LNCaP clone FGC (cell line): ENCODE measurements around the gene NMUR1.

Source experiments
- DNase-seq: peaks from one replicate; pipeline ENCODE4 v3.0.0-alpha.2; 2011; ENCODE audit warnings: low read depth
- H3K4me3 ChIP-seq: 2 replicates; pipeline ENCODE4 v1.5.1; 2011; ENCODE audit warnings: mild to moderate bottlenecking, low read depth, low read length, control low read depth
- TF ChIP-seq, protein P1 (sequence below): IDR thresholded peaks from 2 replicates; pipeline ENCODE4 v1.5.1; 2012; ENCODE audit warnings: mild to moderate bottlenecking; ENCODE audit not compliant: control insufficient read depth, insufficient read depth; ENCODE audit errors: extremely low read depth

Gene NMUR1

DNA sequence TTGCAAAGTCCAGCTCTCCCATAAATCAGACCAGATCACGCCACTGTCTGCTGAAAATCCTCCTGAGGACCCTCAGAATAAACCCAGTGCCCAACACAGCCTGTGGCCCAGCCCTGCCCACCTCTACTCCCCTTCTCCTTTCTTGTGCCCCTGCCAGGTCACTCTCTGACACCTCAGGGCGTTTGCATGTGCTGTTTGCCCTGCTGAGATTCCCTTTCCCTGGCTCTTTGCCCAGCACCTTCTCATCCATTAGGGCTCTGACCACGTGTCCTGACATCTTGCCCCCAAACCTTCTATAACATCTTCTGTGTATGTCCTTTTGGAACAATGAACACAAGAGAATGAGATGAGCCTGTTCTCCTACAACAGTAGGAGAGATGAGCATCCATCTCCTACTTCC is 18.5 kb upstream of the NMUR1 start:
- DNase-seq, result no peak
- no peak overlapping the region for H3K4me3 ChIP-seq
- TF ChIP-seq, protein P1, sequence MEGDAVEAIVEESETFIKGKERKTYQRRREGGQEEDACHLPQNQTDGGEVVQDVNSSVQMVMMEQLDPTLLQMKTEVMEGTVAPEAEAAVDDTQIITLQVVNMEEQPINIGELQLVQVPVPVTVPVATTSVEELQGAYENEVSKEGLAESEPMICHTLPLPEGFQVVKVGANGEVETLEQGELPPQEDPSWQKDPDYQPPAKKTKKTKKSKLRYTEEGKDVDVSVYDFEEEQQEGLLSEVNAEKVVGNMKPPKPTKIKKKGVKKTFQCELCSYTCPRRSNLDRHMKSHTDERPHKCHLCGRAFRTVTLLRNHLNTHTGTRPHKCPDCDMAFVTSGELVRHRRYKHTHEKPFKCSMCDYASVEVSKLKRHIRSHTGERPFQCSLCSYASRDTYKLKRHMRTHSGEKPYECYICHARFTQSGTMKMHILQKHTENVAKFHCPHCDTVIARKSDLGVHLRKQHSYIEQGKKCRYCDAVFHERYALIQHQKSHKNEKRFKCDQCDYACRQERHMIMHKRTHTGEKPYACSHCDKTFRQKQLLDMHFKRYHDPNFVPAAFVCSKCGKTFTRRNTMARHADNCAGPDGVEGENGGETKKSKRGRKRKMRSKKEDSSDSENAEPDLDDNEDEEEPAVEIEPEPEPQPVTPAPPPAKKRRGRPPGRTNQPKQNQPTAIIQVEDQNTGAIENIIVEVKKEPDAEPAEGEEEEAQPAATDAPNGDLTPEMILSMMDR, result no peak

DNA sequence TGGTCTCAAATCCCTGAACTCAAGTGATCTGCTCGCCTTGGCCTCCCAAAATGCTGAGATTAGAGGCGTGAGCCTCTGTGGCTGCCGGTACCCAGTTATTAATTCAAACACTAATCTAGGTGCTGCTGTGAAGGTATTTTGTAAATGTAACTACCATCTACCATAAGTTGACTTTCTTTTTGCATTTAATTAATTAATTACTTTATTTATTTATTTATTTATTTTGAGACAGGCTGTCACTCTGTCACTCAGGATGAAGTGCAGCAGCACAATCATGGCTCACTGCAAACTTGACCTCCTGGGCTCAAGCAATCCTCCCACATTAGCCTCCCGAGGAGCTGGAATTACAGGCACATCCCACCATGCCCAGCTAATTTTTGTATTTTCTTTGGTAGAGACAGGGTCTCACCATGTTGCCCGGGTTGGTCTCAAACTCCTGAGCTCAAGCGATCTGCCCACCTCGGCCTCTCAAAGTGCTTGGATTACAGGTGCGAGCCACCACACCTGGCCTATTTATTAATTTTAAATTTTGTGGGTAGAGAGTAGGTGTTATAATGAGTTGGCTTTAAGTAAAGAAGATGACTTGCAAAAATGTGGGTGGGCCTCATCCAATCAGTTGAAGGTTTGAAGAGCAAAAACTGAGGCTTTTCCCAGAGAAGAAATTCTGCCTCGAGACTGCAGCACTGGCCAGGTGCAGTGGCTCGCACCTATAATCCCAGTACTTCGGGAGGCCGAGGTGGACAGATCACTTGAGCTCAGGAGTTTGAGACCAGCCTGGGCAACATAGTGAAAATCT is 17.3 kb upstream of the NMUR1 start:
- no peak overlapping the region for H3K4me3 ChIP-seq
- TF ChIP-seq, protein P1, result no peak

GRCh38 chr2:231546014-231546715 is 15.9 kb upstream of the NMUR1 start:
- H3K4me3 ChIP-seq, result no peak overlapping the region
- TF ChIP-seq, protein P1, result no peak
- DNase-seq, result no peak

More for the DNA sequence above, 17.3 kb upstream of the NMUR1 start:
- no peak for DNase-seq

DNA sequence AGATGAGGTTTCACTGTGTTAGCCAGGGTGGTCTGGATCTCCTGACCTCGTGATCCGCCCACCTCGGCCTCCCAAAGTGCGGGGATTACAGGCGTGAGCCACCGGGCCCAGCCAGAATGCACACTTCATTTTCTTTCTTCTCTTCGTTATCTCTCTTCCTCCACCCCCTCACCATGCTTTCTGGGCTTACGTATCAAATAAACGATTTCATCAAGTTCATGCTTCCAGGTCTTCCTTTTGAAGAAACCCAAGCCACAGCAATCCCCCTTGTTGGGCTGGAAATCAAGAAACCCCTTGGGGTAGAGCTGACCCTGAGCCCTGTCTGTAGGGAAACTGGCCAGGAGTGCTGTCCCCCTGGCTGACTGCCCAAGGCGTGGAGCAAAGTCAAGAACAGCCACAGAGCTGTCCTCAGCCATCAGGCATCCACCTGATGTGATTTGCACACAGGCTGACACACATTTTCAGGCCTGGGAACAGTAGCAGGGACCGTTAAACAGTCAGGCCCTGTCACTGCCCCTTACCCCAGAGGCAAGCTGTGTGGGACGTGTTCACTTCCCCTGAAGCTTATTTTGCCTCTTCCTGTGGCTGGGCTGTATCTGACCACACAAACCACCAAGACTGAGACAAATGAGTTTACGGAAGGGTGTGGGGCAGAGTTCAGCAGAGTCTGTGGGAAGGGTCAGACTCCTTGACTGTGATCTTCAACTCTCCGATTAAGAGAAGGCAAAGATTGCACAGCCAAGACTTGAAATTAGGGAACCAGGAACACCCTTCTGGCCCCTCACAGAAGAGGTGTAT is 15.1 kb upstream of the NMUR1 start:
- no peak overlapping the region for H3K4me3 ChIP-seq
- TF ChIP-seq, protein P1, result no peak
- DNase-seq, result no peak

- no peak overlapping the region for H3K4me3 ChIP-seq
- TF ChIP-seq, protein P1, result no peak
- no peak for DNase-seq
Measured at GRCh38 chr2:231542136-231542535, 11.9 kb upstream of the NMUR1 start.

DNA sequence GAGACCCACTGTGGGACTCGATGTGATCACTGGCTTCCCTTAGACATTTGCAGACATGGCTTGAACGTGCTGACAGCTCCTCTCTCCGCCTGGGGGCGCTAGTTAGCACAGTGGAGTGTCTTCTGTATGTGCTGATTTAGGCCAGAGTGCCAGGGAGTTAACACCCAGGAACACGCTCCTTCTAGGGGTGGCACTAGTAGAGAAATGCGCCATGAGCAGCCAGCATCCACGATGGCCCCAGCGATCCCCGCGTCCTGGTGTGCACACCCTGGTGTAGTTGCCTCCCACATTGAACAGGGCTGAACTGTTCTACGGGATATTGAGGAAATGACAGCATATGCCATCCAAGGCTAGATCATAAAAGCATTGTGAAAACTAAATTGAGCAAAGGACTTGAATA is 11.4 kb upstream of the NMUR1 start:
- H3K4me3 ChIP-seq, result no peak overlapping the region
- DNase-seq, result no peak
- TF ChIP-seq, protein P1, result no peak
